GM21723 (cell line): ENCODE results near the gene SLC16A14.

Experiments used
- ATAC-seq: cut with Tn5 transposase; IDR thresholded peaks from one replicate; pipeline ENCODE4 v1.9.1; 2021; ENCODE audit warnings: mild to moderate bottlenecking, moderate library complexity; ENCODE audit not compliant: unreplicated experiment

Gene SLC16A14

DNA sequence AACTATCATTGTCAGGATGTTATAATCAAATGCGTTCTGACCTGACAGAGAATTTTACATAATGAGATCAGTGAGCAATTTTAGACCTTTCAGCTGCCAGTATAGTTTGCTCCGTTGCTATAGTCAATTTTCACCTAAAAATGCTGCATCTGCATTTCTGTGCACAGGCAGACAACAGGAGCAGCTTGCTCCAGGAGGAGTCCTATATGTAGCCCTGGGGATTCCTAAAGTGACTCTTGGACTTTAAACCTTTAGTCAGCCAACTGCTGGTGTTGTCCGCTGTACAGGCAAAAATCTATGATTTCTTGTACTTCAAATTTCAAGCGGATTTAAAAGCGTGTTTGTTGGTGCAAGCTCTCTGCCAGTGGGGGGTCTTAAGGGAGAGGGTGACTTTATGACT is 25.7 kb downstream of the SLC16A14 start:
- no peak for ATAC-seq

DNA sequence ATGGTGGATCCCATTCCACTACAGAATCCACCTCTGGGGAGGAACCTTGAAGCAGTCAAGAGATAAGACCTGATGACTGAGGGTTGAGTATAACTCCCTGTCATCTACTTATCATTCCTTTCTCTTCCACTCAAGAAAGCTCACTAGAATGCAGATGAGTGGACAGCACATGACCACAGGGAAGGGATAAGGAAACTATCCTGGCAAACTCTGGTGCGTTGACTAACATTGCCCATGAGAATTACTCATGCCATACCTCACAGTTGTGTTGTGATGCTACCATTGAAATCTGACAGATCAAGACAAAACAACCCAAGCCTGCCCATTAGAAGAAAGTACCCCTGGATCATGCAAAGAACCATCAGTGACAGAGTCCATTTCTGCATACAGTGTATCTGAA is 26.5 kb downstream of the SLC16A14 start:
- no peak for ATAC-seq

DNA sequence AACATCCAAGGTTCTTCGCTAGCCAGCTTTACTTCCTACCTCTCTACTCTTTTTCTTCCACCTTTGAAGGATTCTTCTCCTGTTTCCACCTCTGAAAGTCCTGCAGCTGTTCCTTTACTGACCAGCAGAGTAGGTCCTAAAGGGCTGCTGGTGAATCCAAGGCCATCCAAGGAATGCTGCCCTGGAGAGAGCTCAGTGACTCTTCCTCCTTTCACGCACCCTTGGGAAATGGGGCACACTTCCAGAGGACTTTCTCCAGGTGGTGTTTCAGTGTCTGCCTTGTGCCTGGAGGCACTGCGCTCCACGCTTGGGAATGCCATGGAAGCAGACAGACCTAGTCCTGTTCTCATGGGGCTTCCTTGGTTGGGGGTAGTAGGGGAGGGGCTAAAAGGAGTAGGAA is 45.4 kb downstream of the SLC16A14 start:
- no peak for ATAC-seq

DNA sequence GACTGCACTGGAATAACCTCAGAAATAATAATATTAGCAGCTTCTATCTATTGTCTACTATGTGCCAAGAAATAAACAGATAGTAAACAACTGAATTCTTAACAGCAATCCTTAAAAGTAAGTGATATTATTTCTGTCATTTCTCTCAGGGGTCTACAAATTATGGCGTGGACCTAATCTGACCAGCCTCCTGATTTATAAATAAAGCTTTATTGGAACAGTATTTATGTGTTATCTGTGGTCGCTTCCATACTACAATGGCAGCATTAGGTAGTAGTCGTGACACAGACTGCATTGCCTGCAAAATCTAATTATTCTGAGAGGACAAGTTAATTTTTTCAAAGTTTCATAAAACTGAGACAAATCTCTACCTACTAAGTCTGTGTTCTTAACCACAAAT is 49.0 kb downstream of the SLC16A14 start:
- no peak for ATAC-seq

DNA sequence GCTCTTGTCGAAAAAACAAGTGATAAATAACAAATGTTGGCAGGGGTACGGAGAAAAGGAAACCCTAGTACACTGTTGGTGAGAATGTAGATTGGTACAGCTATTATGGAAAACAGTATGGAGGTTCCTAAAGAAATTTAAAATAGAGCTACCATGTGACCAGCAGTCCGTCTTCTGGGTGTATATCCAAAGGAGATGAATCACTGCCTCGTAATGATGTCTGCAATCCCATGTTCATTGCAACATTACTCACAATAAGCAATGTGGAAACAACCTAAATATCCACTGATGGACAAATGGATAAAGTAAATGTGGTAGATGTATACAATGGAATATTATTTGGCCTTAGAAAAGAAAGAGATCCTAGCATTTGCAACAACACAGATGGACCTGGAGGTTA is 50.6 kb downstream of the SLC16A14 start:
- no peak for ATAC-seq

DNA sequence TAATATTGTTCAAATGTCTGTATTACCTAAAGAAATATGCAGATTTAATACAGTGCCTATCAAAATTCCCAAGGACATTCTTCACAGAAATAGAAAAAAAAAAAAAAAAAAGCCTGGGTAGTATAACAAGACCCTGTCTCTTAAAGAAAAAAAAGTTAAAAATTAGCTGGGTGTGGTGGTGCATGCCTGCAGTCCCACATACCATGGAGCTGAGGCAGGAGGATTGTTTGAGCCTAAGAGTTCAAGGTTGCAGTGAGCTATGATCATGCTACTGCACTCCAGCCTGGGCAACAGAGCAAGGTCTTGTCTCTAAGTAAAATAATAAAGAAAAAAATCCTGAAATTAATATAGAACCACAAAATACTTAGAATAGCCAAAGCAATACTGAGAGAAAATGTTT is 51.9 kb downstream of the SLC16A14 start:
- ATAC-seq, result no peak

DNA sequence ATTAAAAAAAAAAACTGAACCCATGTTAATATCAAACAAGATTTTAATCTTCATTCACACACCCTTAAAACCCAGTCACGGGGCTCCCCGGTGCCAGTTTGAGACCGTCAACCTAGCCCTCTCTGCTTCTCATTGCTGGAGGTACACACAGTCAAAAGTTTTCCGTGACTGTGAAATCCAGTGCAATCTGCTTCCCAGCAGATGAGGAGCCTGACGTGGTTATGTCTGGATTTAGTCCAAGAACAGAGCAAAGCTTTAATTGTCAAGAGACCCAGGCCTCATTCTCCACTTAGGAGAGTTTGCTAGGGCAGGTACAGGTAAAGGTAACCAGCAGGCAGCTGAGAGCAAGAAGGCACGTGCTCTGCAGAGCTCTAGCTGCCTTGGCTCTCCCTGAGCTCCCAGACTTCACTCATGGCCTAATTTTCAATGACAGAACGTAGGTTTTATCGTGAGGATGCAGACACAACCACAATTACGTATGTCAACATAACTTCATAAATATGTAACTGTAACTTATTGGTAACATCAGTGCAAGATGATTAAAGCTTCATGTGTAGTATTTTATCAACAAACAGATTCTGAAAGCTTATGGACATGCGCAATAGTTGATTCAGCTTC is 56.3 kb downstream of the SLC16A14 start:
- ATAC-seq, result no peak

DNA sequence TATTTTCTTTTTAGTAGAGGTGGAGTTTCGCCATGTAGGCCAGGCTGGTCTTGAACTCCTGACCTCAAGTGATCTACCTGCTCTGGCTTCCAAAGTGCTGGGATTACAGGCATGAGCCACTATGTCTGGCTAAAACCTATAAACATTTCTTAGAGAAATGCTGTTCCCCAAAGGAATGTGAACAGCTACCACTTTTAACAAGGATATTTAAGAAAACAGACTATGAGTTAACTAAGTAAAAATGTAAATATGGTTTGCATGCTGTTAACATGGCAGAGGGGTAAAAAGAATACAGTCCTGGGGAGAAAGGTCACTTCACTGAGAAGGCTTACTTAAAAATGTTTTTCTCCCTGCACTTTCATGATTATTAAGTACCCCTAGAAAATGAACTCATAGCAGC is 57.1 kb downstream of the SLC16A14 start:
- no peak for ATAC-seq

DNA sequence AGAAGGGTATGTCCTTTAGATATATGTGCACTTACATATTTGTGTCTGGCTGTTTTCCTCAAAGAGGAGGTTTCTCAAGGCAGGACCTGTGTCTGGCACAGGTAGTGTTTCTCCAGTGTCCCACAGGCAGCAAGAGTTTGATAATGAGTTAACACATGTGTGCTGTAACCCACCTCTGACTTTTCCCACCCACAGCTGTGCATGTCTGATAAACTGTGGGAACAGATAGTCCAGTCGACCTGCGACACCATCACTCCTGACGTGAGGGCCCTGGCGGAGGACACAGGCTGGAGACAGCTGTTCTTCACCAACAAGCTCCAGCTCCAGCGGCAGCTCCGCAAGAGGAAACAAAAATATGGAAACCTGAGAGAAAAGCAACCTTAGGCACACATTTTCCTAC is 58.2 kb downstream of the SLC16A14 start:
- ATAC-seq, result no peak

DNA sequence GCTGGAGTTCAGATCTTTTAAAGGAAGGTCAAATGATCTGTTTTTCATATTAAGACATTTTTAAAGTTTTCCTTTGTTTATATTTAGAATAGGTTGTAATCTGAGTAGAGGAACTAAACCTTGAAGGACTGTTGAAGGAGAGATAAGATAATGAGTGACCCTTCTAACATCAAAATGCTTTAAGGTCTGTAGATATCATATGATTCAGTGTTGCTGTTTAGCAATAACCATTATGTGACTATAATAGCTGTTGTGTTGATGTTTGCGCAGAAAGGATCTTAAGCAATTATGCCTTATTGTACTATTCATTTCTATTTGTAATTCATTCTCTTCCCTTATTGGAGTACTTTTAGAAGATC is 60.0 kb downstream of the SLC16A14 start:
- ATAC-seq, result no peak

DNA sequence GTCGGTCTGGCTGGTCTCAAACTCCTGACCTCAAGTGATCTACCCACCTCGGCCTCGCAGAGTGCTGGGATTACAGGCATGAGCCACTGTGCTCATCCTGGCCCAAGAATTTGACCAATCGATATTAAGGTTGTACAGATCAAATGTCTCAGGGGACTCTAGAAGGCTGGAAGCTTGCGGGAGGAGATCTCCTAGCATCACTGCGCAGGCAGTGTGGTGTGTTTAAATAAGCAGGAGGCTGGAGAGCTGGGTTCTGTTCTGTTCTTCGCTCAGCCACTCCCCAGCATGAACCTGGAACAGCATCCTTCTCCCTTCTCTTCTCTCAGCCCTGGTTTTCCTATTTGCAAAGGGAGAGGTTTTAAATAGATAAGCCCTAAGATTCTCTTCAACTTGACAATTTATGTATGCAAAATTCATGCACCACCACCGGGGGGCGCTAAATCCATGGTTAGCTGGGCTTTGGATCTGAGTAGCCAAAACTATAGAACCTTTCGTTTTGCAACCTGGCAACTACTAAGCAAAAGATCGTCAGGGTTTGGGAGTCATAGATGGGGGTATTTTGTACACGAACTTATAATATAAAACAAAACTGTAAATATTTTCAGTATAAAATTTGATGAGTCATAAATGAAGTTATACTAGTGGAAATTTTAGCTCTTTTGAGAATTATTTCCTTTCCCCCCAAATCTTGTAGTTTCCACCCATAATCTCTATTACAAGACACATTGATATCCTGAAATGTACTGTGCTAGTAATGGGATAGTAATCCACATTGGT is 60.6 kb downstream of the SLC16A14 start:
- no peak for ATAC-seq

DNA sequence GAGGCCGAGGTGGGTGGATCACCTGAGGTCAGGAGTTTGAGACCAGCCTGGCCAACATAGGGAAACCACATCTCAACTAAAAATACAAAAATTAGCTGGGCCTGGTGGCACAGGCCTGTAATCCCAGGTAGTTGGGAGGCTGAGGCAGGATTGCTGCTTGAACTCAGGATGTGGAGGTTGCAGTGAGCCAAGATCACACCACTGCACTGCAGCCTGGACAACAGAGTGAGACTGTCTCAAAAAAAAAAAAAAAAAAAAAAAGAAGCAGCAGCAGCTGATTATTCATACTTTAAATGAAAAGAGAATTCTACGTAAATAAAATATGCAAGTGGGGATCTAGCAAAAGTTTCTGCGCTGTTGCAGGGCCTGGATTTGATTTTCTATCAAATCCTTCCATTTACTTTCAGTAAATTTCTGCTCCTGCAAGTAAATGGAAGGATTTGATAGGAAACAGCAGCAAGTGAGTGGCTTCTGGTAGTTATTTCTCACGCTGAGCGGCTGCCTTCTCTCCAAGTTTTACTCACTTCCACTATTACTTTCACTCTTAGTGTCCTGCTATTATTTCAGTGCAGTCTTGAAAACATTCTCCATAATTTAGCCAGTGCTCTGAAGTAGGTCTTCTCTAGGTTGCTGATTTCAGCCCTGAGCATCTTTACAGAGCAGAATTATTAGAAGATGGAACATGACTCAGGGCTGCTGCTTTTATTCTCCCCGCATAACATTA is 68.4 kb downstream of the SLC16A14 start:
- ATAC-seq, result peak; percentile 97

DNA sequence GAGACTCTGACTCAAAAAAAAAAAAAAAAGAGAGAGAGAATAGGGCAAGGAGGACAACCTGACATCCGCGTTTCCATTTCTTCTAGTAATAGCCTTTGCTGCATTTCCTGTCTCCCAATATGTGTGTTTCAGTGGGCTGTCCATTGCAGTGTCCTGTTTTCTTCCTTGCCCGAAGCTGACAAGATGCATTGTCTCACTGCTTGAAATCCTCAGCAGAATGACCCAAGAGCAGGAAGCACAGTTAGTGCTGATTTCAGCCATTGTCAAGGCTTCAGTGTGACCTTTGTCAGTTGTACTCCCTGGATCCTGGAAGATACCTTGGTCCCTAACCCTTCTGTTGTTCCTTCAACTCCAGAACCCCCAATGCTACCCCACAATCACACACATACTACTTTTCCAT is 71.2 kb downstream of the SLC16A14 start:
- ATAC-seq, result no peak

DNA sequence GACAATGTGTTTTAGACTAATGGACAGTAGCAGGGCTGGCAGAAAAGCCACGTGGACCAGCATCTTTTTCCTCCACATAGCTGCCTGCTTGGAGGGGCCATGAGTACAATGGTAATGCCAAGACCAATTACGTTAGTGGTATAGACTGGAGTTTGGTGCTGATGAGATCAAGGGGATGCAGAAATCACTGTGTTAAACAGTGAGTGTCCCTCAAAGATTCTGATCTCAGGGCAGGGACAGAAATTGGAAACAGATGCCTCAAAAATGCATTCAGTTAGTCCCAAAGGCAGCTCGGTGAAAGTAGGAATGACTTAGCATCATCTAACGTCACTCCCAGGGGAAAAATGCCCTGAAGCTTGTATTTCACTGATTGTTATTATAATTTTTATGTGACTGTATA is 72.4 kb downstream of the SLC16A14 start:
- no peak for ATAC-seq

DNA sequence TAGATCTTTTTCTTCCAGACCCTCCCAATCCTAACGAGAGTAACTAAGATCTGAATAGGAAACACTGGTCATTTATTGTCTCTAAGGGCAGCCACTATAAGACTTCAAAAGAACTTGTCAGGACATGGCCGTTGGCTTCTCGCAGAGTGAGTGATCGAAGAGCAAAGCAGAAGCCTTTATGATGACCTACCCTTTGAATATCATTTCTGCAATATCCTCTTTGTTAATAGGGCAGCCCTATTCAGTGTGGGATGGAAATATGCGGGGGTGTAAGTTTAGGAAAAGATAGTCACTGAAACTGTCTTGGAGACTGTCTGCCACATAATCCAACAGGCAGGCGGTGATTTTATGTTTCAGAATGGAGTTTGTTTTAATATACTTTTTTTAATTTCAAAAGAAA is 75.5 kb downstream of the SLC16A14 start:
- ATAC-seq, result no peak
